Activated CD4-positive, alpha-beta T cell treated with anti-CD3 and anti-CD28 coated beads for 48 hours (primary cell): ENCODE measurements around the gene COG4.

Experiments used
- DNase-seq: peaks from one replicate; pipeline ENCODE4 v3.0.0-alpha.2; 2020

Gene COG4

GRCh38 chr16:70526403-70526802, 3.0 kb upstream of the COG4 start:
- DNase-seq: no peak

- peak; percentile 40 for DNase-seq
These were observed 1.1 kb upstream of the COG4 start for GRCh38 chr16:70524399-70524825.

GRCh38 chr16:70523743-70524398, 517 bp upstream of the COG4 start, which contains the start of gene SF3B3:
Gene SF3B3, plus strand, starts transcription at chr16:70523816. Its CDS starts 2,841 bp downstream, at chr16:70526657.
- DNase-seq: peak; percentile 76

GRCh38 chr16:70522216-70523075, 908 bp downstream of the COG4 start:
- DNase-seq: no peak

GRCh38 chr16:70520612-70521297, 2.6 kb downstream of the COG4 start:
- DNase-seq: no peak

GRCh38 chr16:70512456-70512855, 10.9 kb downstream of the COG4 start:
- DNase-seq: no peak

- no peak for DNase-seq
These were observed 11.5 kb downstream of the COG4 start for GRCh38 chr16:70511833-70512232.

GRCh38 chr16:70510216-70510615, 13.1 kb downstream of the COG4 start:
- DNase-seq: no peak

GRCh38 chr16:70508752-70509151, 14.6 kb downstream of the COG4 start:
- no peak for DNase-seq

GRCh38 chr16:70496513-70496912, 26.8 kb downstream of the COG4 start:
- peak; percentile 27 for DNase-seq

GRCh38 chr16:70495425-70496182, 27.8 kb downstream of the COG4 start:
- DNase-seq: no peak

GRCh38 chr16:70494777-70495176, 28.6 kb downstream of the COG4 start:
- no peak for DNase-seq

GRCh38 chr16:70494202-70494770, 29.1 kb downstream of the COG4 start:
- DNase-seq: no peak

- no peak for DNase-seq
These were observed 29.6 kb downstream of the COG4 start for GRCh38 chr16:70493802-70494201.

- DNase-seq: no peak
These were observed 33.1 kb downstream of the COG4 start for GRCh38 chr16:70490261-70490660.

- DNase-seq: no peak
These were observed 38.5 kb downstream of the COG4 start for GRCh38 chr16:70484867-70485266.

GRCh38 chr16:70483426-70483825, 39.9 kb downstream of the COG4 start:
- no peak for DNase-seq

GRCh38 chr16:70482624-70483023, 40.7 kb downstream of the COG4 start:
- no peak for DNase-seq

GRCh38 chr16:70481929-70482536, 41.3 kb downstream of the COG4 start:
- no peak for DNase-seq

- DNase-seq: no peak
These were observed 42.9 kb downstream of the COG4 start for GRCh38 chr16:70480127-70481105.

- DNase-seq: no peak
These were observed 44.4 kb downstream of the COG4 start for GRCh38 chr16:70478912-70479341.
